RPMI7951 (cell line): Measurements from ENCODE around the gene SPO11. TPM values are rescaled to one million over a fixed set of nuclear protein-coding genes. Genes with fewer than 3 reads are reported as not detected.

Source experiments
- DNase-seq: peaks from one replicate; pipeline ENCODE4 v3.0.0-alpha.2; 2012; ENCODE audit warnings: low read depth
- total RNA-seq: library from RNA; depleted of rRNA; stranded (reverse); fragments of >200 nt; shearing (Covaris generic); gene quantifications from 2 replicates; pipeline ENCODE4 v1.2.3, GENCODE V29; 2014

Gene SPO11
- total RNA-seq, 1 experiment from 2014 or later = not detected

DNA sequence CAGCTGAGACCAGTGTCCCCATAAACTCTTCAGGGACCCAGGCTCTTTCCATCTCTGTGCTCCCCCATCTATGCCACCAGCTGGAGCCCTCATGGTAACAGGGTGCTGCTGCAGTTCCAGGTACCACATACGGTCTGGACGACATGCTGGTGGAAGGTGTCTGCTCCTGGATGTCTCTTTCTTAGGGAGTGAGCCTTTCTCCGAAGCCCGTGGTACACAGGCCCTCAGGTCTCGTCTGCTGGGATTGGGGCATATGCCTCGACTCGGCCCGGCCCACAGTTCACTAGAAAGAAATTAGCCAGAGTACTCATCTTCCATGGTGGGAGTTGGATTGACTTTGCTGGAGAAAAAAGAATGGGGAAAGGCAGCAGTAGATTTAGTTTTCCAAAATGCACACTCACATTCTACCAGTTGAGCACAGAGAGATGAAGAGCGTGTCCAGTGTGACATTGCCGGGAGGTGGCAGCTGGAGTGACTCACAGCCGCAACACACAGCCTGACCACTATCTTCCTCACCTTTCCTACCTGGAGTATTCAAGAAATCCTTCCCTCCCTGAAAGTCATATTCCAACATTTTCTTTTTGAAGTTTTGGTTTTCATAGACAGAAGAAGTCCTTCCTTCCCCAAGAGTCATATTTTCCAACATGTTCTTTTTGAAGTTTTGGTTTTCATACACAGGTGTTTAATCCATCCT is 18.6 kb upstream of the SPO11 start:
- no peak for DNase-seq

DNA sequence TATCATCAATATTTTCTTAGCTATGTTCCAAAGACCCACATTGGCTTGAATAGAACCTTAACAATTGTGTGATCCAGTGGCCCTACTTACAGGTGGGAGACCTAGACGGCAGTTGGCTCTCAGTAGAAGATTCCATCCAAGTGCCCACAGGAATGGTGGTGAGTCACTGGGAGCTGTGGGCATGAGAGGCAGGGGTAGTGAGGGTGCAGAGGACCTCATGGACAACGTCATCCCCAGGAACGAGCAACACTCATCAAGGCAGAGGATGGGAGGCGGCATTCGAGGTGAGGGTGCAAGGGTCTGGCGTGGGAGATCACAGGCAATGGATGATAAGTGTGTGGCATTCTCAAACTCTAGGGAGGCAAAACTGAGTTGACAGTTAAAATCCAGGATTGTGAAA is 17.5 kb upstream of the SPO11 start:
- DNase-seq = peak; percentile 9

DNA sequence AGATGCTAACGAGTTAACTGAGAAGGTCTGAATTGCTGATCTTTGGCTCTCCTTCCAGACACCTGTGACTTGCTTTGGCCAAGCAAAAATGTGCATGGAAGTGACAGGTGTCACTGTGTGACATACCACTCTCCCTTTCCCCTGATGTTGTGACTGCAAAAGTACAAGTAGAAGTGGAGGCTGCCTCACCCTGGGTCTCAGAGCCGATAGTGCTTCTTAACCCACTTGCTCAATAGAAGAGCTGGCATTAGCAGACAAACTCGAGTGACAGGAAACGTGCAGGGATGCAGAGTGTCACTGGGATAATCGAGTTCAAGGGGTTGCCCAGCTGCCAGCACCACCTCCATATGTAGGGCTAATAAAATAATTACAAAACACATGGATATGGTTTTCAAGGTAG is 16.4 kb upstream of the SPO11 start:
- DNase-seq = no peak

DNA sequence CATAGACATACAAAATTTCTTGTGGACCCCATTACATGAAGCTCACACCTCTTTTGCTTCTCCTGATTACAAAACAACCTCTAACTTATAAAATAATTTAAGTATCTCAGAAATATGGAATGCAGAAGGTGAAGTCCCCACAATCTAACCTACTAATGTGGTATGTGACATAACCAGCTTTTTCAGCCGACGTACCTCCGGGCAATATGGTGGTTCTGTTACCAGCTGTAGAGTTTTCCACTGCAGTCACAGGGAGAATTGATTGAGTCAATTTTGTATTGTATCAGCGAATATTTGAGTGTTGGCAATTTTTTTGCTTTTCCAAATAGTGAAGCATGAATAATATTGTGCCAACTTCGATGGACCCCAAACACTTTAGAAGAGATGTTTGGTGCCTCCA is 15.7 kb upstream of the SPO11 start:
- no peak for DNase-seq

DNA sequence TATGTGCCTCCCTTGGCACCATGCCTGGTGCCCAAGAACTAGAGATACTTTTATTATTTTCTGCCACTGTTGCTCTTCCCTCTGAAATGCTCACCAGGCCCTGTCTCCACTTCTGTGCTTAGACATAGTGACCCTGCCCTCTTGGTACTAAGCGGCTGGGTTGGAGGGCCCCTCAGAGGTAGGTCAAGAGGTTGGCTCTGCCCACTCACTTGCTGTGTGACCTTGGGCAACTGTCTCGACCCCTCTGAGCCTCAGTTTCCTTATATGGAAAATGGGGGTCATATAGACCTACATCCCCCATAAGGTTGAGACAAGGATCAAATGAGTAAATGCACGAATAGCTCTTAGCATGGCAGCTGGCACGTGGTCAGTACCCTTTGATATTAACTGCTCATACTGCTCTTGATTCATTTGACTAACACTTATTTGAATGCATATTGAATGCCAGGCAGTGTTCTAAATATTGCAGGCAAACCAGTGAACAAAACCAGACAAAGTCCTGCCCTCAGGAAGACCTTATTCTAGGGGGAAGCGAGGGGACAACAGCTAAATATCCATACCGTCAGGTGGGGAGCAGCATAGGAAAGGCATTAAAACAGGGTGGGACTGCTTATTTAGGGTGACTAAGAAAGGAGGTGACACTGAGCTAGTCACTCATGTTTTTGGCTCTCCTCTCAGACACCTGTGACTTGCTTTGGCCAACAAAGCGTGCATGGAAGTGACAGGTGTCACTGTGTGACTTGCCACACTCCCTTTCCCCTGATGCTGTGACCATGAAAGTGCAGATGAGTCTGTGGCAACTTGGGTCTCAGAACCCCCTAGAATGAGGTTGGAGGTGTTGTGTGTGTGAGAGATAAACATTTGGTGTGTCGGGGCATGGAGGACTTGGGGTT is 14.3 kb upstream of the SPO11 start:
- DNase-seq = no peak

DNA sequence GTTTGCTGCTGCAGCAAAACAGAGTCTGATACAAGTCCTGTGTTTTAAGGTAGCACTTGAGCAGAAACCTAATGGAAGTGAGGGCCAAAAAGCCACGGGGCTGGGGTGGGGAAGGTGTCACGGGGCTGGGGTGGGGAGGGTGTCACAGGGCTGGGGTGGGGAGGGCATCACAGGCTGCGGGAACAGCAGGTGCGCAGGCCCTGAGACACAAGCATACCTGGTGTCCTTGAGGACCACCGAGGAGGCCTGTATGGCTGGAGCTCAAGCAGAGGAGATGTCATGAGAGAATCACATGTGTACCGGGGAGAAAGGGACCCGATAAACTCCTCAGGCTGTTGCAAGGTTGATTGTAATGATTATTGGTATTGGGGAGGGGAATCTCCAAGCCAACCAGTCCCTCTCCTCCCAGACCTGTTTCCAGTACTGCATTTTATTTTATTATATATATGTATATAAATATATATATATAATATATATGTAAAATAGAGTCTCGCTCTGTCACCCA is 13.6 kb upstream of the SPO11 start:
- no peak for DNase-seq

DNA sequence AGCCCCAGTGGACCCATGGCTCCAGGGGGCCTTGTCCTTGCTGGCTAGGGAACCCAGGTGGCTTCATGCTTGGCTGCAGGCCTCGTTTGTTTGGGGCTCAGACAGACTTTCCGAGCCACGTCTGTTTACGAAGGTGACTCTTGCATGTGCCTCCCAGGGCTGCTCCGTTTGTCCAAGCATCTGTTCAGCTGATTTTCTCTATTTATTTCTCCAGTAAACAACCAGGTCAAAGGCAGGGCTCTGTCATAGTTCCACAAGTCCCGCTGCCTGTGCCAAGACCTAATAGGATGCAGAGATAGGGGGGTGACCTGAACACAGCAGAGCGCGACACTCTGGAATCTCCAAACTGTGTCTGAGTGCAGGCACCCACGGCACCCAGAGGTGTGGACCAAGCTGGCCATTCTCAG is 12.8 kb upstream of the SPO11 start:
- DNase-seq = no peak

DNA sequence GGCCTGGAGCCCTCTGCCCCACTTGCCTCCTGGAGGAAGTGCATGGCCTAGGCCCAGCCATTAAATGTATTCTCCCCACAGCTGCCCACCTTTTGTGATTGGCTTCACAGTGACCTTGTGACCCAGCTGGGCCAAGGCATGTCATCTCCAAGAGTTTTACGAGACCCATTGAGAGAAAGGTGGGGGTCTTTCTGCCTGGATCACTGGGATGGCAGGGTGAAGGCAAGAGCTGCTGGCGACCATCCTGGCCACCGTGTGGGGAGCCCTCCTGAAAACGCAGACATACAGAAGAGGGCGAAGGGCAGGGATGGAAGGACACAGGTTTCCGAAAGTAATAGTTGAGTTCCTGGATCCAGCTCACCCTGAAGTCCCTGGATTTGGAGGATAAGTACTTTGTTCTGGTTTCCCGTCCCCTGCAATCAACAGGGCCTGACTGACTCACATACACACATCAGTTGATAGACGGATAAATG is 12.3 kb upstream of the SPO11 start:
- no peak for DNase-seq

DNA sequence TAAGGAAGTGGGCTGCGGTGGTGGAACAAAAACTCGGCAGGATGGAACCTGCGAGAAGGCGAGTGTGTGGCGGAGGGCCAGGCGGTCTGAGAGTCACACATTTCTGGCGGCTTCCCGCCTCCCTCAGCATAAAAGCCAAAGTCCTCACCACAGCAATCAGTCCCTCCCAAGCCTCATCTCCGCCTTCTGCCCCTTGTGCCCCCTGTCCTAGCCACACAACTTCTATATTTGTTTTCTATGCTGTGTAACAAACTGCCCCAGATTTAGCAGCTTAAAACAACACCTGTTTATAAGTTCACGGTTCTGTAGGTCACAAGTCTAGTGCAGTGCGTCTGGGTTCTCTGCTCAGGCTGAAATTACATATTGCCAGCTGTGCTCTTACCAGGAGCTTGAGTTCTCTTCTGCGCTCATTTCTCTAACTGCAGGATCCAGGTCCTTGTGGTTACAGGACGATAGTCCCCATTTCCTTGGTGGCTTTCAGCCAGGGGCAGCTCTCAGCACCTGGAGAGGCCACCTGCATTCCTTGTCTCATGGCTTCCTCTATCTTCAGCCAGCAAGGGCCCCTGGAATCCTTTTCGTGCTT is 11.7 kb upstream of the SPO11 start:
- no peak for DNase-seq

DNA sequence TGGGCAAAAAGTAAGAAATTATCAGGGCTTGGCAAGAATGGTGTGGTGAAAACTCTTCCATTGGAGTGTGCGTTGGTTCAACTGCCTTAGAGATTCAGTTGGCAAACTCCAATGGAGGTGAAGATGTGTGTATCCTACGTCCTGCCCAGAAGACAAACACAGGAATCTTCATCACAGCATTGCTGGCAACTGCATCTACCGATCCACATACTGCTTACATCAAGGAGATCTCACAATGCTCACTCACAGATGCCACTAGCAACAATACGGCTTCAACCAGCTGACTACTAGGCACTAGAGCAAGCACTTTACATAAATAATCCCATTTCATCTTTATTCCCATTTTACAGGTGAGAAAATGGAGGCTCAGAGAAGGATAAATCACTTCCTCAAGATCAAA is 10.0 kb upstream of the SPO11 start:
- no peak for DNase-seq

DNA sequence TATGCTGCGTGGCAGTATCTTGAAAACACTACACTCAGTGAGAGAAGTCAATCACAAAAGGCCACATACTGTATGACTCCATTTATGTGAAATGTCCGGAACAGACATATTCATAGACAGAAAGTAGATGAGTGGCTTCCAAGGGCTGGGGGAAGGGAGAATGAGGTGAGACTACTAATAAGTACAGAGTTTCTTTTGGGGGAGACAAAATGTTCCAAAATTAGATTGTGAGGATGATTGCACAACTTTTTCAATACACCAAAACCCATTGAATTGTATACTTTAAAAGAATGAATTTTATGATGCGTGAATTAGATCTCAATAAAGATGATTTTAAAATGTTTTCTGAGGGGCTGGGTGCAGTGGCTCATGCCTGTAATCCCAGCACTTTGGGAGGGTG is 9.2 kb upstream of the SPO11 start:
- DNase-seq = no peak

DNA sequence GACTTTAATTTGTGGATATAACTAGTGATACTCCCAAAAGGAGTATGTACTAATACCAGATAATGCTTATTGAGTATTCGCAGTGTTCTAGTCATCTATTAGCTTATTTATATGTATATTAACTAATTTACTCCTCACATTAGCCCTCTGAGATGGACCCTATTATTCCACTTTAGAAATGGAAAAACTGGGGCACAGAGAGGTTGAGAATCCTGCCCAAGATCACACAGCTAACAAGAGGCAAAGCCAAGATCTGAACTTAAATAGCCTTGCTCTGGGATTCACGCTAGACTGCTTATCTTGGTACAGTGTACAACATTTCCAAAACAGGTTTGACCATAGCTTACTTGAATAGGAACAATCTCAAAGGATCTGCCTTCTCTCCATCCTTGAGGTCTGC is 8.5 kb upstream of the SPO11 start:
- no peak for DNase-seq

DNA sequence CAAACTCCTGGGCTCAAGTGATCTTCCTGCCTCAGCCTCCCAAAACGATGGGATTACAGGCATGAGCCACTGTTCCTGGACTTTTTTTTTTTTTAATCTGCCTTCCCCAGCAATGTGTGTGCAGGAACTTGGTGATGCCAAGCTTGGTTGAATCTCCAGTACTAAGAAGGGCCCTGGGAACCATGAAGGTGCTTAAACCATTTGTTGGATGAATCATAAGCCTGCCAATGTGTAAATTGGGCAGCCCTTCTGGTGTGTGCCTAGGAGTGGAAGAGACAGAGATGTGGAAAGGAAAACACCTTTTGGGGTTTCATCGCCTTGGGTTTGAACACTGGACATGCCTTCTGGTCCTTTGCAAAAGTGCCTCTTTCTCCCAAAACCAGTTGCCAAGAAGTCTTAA is 7.1 kb upstream of the SPO11 start:
- peak; percentile 12 for DNase-seq

DNA sequence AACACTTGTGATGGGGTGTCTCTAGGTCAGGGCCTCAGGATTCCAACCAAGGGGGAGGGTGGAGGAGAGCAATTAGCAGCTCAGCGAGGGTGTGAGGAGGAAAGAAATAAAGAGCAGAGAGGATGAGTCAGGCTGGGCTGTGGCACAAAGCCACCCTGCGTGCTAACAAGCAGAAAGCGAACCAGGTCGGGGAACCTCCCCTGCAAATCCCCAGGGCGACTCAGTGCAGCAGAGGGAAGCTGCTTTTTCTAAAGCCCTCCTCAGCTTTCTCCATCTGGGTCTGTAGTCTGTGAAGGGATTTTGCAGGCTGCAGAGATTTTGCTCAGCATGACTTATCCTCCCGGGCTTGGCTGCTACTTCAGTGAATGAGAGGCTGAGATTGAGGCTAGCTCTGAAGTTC is 6.6 kb upstream of the SPO11 start:
- DNase-seq = peak; percentile 82

DNA sequence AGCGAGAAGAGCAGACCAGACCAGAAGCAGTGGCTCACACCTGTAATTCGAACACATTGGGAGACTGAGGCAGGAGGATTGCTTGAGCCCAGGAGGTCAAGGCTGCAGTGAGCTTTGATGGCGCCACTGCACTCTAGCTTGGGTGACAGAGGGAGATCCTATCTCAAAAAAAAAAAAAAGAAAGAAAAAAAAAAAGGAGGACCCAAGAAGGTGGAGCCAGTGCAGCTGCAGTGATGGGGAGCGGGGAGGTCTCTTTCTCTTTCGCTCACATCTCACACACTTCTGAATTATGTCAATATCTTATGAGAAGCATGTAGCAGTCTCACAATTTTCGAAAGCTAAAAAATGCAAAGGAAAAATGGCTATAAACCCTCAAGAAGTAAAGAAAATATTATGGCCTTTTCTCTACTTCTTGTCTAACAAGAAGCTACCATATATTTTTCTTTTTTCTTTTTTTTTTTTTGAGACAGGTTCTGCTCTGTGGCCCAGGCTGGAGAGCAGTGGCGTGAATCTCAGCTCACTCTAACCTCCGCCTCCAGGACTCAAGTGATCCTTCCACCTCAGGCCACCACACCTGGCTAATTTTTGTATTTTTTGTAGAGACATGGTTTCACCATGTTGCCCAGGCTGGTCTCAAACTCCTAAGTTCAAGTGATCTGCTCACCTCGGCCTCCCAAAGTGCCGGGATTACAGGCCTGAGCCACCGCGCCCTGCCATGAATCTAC is 3.8 kb upstream of the SPO11 start:
- DNase-seq = no peak

DNA sequence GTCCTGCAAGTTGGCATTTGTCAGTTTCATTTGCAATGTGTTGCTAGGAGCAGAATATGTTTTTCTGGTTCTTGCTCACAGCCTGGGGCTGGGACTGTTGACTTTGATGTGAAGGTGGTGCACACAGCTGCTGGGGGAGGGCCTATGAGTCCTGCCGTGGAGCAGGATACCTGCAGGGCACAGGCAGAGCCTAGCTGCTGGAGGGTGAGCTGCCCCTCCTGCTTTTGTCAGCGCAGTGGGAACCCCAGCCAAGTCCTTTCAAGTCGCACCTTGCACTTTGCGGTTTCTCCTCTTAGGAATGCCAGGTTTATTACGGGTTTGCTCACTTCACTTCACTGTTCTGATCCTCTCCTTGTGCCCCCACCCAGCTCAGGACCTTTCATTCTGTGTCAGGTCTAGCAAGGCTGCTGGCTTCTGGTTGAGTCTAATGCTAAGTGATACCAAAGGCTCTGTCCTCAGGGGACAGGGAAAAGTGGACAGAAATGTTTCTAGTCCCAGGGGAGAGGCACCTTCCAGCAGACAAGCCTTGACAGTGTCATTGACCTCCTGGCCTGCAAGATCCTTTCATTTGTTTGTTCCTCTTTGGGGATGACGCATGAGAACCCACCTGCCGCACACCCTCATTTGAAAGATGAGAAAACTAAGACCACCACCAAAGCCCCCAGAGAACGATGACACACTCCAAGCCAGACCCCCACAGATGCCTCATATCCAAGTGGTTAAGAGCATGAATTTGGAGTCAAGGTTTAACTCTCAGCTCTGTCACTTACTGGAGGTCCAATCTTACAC is 2.7 kb upstream of the SPO11 start:
- DNase-seq = no peak

DNA sequence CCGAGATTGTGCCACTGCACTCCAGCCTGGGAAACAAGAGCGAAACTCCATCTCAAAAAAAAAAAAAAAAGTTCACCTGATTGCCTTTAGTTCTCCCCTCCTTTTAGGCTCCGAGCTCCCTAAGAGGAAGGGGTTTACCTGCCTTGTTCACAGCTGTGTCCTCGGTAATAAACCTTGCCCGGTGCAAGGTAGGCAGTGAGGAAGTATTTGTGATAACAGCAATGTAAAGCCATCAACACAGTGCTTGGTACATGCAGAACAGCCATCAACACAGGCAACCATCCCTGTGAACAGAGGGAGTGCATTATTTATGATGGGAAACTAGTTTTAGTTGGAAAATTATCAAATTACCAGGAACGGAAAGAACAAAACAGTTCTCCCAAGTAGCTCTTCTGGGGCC is 1.8 kb upstream of the SPO11 start:
- DNase-seq = no peak

DNA sequence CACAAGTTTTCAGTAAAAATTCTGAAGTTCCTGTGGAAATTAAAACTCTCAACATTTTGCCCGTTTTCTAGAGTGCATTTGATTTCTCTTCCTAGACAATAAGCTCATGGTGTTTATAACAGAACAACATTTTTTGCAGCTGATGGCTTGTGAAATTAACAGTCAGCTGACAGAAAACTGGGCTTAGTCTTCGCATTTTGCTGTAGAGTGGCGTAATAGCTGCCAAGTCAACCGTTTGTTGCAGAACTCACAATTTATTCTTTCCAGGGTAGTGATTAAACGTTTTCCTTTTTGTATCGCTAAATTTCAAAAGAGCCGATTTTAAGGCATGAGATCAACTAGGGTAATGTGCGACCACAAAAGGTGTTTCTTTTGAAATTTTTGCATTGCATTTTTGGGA is 1.4 kb downstream of the SPO11 start:
- DNase-seq = no peak

DNA sequence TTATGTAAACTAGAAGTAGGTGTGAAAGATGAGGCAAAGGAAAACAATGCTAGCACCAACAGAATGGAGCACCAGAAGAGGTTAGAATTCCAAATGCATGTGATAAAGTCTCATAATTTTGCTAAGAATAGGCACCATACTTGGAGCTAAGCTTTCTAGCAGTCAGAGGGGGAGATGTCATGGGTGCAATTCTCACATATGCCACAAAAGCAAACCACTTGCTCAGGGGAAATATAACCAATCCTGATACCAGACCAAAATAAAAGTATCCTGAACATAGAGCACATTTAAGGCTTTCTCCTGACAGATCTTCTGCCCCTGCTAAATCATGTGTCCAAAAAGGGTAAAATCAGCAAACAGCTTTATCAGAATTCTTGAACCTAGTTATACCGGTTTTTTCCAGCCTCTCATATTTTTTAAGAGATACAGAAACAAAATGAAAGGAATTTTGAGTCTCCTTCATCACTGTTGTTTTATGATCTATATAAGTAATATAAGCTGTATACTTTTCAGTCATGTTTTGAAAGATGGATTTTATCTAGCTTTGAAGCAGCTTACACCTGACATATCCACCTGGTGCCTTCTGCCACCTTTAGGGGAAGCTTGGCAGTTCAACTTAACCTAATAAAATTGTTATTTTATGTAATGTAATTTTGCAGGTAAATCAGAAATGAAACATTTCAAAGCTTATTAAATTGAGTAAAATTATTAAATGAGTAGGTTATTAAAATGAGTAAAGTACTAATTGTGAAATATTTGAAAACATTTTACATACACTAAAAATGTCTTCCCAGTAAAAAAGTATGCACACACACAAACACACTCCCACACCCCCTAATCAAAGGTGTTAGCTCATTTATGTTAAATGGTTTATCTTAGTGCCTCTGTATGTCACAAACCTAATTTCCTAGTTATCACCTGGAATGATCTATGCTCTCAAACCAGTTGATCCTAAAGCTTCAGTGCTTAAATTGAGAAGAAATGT is 2.8 kb downstream of the SPO11 start:
- DNase-seq = no peak

DNA sequence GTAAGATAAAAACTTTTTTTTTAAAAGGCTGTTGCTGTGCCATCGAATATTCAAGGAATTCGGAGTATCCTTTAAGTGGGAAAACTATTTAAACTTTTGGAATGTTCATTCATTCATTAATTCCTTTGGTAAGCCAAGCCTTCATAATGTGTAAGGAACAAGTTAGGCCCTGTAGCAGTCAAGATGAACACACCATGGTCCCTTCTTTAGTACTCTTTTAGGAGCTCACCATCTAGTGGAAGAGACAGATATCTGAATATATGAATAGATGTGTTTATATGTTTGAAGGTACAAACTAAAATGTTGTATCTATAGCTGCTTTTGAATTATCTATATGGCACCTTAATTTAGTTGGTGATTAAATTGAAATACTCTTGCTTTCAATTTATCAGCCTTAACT is 5.8 kb downstream of the SPO11 start:
- DNase-seq = peak; percentile 46
